ENCODE data around the gene ZNF689. TPM values are rescaled to one million over a fixed set of nuclear protein-coding genes. Genes with fewer than 3 reads are reported as not detected.

ZNF689 gene
- total and polyA plus RNA-seq, 8 donors = 2.9 to 6.1 (median 4.8) TPM

DNA sequence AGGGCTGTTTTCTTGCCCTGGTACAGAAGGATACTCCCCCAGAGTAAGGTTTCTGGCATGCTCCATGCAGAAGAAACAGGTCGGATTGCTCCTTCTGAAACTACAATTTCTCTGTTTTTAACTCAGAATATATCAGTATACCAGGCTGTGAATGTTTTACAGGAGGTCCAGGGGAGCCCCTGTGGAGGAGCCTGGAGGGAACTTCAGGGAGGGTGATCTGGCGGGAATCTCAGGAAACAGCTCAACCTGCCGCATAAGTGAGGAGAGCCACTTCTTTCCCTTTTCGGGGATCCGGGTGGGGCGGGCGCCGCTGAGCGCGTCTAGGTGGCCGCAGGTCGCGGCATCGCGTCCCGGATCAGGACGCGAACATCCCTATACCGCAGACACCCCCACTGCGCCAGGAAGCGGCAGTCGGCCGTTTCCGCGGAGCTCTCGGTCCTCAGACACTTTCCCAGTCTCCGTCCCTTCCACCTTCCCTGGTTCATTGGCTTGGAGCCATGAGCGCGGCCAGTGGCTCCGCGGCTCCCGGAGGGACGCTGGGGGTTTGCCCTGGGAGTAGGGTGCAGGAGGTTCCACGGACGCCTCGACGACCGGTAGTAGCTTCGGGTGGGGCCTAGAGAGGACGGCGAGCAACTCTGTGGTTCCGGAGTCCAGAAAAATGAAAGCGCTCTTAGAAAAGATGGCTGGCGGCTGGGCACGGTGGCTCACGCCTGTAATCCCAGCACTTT is 48.9 kb downstream of the ZNF689 start:
- WGBS, 2 donors = 29 to 32% methylated on average over 46 of the region's 46 CpGs
- TF ChIP-seq, protein P1, sequence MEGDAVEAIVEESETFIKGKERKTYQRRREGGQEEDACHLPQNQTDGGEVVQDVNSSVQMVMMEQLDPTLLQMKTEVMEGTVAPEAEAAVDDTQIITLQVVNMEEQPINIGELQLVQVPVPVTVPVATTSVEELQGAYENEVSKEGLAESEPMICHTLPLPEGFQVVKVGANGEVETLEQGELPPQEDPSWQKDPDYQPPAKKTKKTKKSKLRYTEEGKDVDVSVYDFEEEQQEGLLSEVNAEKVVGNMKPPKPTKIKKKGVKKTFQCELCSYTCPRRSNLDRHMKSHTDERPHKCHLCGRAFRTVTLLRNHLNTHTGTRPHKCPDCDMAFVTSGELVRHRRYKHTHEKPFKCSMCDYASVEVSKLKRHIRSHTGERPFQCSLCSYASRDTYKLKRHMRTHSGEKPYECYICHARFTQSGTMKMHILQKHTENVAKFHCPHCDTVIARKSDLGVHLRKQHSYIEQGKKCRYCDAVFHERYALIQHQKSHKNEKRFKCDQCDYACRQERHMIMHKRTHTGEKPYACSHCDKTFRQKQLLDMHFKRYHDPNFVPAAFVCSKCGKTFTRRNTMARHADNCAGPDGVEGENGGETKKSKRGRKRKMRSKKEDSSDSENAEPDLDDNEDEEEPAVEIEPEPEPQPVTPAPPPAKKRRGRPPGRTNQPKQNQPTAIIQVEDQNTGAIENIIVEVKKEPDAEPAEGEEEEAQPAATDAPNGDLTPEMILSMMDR (IDR thresholded peaks at IDR 0.05) = no peak
- DNase-seq = peak in 3 of 6 donors; percentile 41 to 70 (median 50)
- FAIRE-seq = no peak
- Histone ChIP-seq H3K36me3 (no peaks in the 10 kb centered on the region), H3K27me3 (no peaks in the 10 kb centered on the region), H3K4me3 (peak overlapping the region in 2 of 4 donors; percentile 30 to 41), H3K4me1 (peaks cover 0 to 10% (median 0%) of the 10 kb centered on the region in 3 donors), H3K27ac (peak overlapping the region in 2 of 4 donors; percentile 33 to 55), H3K9me3 (no peaks in the 10 kb centered on the region)
- ATAC-seq = no peak
- intact Hi-C loops (cut with DNase I) = no loop called here

DNA sequence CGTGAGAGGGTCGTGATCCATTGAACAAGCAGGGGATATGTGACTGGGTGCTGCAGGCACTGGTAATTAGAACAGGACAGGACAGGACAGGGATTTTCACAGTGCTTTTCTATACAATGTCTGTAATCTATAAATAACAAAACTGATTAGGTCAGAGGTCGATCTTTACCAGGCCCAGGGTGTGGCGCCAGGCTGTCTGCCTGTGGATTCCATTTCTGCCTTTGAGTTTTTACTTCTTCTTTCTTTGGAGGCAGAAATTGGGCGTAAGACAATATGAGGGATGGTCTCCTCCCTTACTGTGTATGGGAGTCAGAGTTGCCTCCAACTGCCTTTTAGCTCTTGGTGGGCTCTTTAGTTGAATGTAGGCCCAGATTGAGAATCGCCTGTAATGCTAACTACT is 50.5 kb downstream of the ZNF689 start:
- no peaks in the 10 kb centered on the region for H3K9me3 ChIP-seq
- 94% methylated on average over 6 of the region's 6 CpGs for WGBS, 2 donors
- ATAC-seq (no peak), DNase-seq (no peak), FAIRE-seq (no peak)
- intact Hi-C loops (cut with DNase I) = no loop called here
- H3K27ac ChIP-seq = no peak overlapping the region
- H3K27me3 ChIP-seq = no peaks in the 10 kb centered on the region
- peaks cover 0 to 11% (median 7%) of the 10 kb centered on the region in 3 donors for H3K36me3 ChIP-seq
- peaks cover 0 to 10% (median 0%) of the 10 kb centered on the region in 3 donors for H3K4me1 ChIP-seq
- H3K4me3 ChIP-seq = no peak overlapping the region
- TF ChIP-seq, protein P1 (IDR thresholded peaks at IDR 0.05) = no peak

DNA sequence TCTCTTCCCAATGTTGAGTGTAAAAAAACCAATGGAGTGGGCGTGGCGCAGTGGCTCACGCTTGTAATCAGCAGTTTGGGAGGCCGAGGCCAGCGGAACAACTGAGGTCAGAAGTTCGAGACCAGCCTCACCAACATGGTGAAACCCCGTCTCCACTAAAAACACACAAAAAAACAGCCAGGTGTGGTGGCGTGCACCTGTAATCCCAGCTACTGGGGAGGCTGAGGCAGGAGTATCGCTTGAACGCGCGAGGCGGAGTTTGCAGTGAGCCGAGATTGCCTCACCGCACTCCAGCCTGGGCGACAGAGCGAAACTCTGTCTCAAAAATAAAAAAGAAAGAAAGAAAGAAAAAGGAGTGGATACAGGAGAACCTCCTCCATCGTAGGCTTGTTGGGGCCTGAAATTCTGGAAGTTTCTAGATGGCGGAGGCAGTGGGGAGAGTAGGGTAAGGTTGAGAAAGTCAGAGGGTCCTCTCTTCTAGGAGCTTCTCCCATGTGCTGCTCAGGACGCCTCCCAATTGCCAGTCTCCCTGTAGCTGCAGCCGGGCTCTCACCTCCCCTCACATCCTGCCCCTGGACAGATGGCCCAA is 51.3 kb downstream of the ZNF689 start:
- intact Hi-C loops (cut with DNase I) = no loop called here
- Histone ChIP-seq H3K9me3 (no peaks in the 10 kb centered on the region), H3K4me1 (peaks cover 0 to 10% (median 0%) of the 10 kb centered on the region in 3 donors), H3K27ac (peak overlapping the region; percentile 91 to 97 (median 96)), H3K27me3 (no peaks in the 10 kb centered on the region), H3K36me3 (peaks cover 0 to 16% (median 7%) of the 10 kb centered on the region in 3 donors), H3K4me3 (peak overlapping the region in 2 of 4 donors; percentile 65 to 90)
- no peak for DNase-seq
- peak in 1 of 4 donors; percentile 2 for ATAC-seq
- WGBS, 2 donors = 81 to 82% methylated on average over 21 of the region's 21 CpGs
- TF ChIP-seq, protein P1 (IDR thresholded peaks at IDR 0.05) = no peak
- FAIRE-seq = no peak

DNA sequence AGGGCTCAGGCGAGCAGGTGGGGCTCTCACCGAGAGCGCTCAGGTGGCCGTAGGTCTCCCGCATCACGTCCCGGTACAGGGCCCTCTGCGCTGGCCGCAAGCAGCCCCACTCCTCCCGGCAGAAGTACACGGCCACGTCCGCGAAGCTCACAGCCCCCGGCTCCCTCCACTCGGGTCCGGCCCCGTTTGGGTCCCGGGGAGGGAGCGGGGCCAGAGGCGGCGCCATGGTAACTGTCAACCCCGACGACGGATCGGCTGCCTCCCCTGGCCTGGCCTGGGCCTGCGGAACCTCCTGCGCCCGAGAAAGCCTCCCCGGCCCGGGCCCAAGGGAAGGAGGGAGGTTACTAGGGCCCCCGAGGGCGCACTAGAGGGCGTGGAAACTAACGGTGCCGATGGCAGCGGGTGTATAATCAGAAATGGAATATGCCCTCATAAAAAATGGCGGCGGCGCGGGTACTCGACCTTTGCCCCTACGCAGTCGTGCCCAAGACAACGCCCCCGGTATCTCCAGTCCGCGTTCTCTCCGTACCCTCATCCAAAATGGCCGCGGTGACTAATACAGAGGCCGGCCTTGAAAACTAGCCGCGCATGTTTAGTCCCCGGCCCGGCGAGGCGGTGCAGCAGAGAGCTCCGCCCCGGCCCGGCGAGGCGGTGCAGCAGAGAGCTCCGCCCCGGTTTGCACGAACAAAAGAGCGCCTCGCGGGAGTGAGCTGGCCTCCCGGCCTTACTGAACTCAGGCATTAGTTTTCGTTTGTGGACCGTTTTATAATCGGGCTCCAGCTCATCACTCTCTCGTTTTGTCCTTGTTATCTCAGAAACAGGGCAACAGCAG is 52.0 kb downstream of the ZNF689 start, which contains the start of gene ZNF764:
Gene ZNF764, minus strand, starts transcription at position 418 of the 832 bp plus-strand sequence. Its CDS starts 192 bp downstream, at position 226.
- H3K9me3 ChIP-seq = no peaks in the 10 kb centered on the region
- FAIRE-seq (peak; percentile 95), ATAC-seq (peak; percentile 93 to 98 (median 96)), DNase-seq (peak; percentile 95 to 99 (median 98))
- H3K27me3 ChIP-seq = no peaks in the 10 kb centered on the region
- TF ChIP-seq, protein P1 (IDR thresholded peaks at IDR 0.05) = no peak
- H3K36me3 ChIP-seq = peaks cover 0 to 16% (median 7%) of the 10 kb centered on the region in 3 donors
- H3K4me3 ChIP-seq = peak within 1 kb of the TSS; percentile 65 to 90 (median 88)
- peak within 1 kb of the TSS; percentile 91 to 97 (median 96) for H3K27ac ChIP-seq
- H3K4me1 ChIP-seq = peaks cover 0 to 10% (median 0%) of the 10 kb centered on the region in 3 donors
- intact Hi-C loops (cut with DNase I) = no loop called here
- WGBS, 2 donors = 0% methylated on average over 74 of the region's 74 CpGs
